Activated CD4-positive, alpha-beta memory T cell treated with anti-CD3 and anti-CD28 coated beads, Interleukin-2, amount 10 ng/mL, durations not matched to agents 7 days and 5 days (primary cell): Measurements from ENCODE around the gene CNTNAP1. TPM values are rescaled to one million over a fixed set of nuclear protein-coding genes. Genes with fewer than 3 reads are reported as not detected.
"Not testable (repeated sequence)": the region's sequence is repeated elsewhere in the genome, so short reads cannot be mapped to it uniquely, and the experiment has no call there.

ENCODE experiments used
- CTCF ChIA-PET: fragments of 350-600 bp; sonication (Branson Sonifier 250); formaldehyde crosslinking; loops from one replicate; lab custom pipeline; 2021; ENCODE audit warnings: antibody characterized with exemption, inconsistent platforms; lab: Charles Lee
- POLR2A ChIA-PET: fragments of 350-600 bp; sonication (Branson Sonifier 250); formaldehyde crosslinking; loops from one replicate; lab custom pipeline; 2021; ENCODE audit warnings: antibody characterized with exemption; lab: Charles Lee
- DNase-seq: peaks from one replicate; pipeline ENCODE4 v3.0.0-alpha.2; 2020
- H3K27ac Mint-ChIP-seq: one replicate; pipeline ENCODE4 v1.8.0; 2021; ENCODE audit warnings: mild to moderate bottlenecking, mixed read lengths
- H3K27me3 Mint-ChIP-seq: one replicate; pipeline ENCODE4 v1.8.0; 2021; ENCODE audit warnings: mixed read lengths
- H3K36me3 Mint-ChIP-seq: one replicate; pipeline ENCODE4 v1.8.0; 2021; ENCODE audit warnings: low read depth, mixed read lengths
- H3K4me1 Mint-ChIP-seq: one replicate; pipeline ENCODE4 v1.8.0; 2021; ENCODE audit warnings: mixed read lengths
- H3K4me3 Mint-ChIP-seq: one replicate; pipeline ENCODE4 v1.8.0; 2021; ENCODE audit warnings: mild to moderate bottlenecking, mixed read lengths
- H3K9me3 Mint-ChIP-seq: one replicate; pipeline ENCODE4 v1.8.0; 2021; ENCODE audit warnings: mixed read lengths
- total RNA-seq, 2 experiments: library from RNA; stranded (reverse); gene quantifications; one replicate each; pipeline ENCODE4 v1.2.3, GENCODE V29; 2021

Gene CNTNAP1
- total RNA-seq, 2 experiments from 2014 or later = 1.2 TPM

DNA sequence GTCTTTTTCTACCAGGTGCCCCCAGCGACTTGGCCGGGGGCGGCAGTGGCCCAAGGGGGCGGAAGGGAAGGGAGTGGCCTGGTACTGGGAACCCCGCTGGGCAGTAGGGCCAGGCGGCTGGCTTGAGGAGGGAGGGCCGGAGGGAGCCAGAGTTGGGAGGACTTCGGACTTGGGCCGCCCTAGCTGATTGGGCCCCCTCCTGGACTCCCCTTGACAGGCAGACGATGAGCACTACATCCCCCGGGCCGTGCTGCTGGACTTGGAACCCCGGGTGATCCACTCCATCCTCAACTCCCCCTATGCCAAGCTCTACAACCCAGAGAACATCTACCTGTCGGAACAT lies 22.4 kb upstream of the CNTNAP1 start:
- POLR2A ChIA-PET = interaction anchor here (1.2 to 1.6 kb wide), 4 partner anchors 9 to 82 kb away, joined by 3 to 10 read pairs (median 4); partner anchors contain the start of gene CCR10
- DNase-seq, H3K27me3 Mint-ChIP-seq, CTCF ChIA-PET, H3K27ac Mint-ChIP-seq, H3K36me3 Mint-ChIP-seq, H3K9me3 Mint-ChIP-seq: not testable (repeated sequence)
- Mint-ChIP-seq H3K4me3 (peak overlapping the region; percentile 80), H3K4me1 (peaks cover 22% of the 10 kb centered on the region)

DNA sequence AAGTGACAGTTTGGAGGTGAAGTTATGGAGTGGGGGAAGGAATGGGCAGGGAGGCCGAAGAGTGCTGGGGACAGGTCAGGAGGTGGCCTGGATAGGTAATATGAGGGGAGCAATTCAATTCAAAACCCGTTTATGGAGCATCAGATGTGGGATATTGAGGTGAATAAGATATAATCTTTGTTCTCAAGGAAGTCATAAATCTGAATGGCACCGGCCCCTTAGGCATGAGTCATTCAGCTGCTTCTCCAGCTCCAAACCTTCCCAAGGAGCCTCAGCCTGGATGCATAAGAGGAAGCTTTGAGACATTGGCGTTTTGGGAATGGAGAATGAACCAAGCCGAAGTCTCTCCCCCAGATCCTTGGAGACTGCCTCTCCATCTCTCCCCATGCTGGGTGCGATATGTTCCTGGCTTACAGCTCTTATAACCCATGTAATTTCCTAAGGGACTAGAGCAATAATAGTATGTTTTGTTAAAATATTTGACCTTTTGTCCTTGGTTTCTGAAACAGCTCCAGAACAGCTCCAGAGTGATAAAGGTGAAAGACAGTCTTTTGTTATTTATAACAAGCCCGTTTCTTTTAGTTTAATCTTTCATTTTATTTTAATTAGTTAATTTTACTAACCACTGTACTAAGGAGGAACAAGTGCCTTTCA lies 21.5 kb upstream of the CNTNAP1 start:
- ChIA-PET POLR2A (interaction anchor here (0.6 kb wide), 1 partner anchor 348 kb away, joined by 3 read pairs; no protein-coding TSS in a partner anchor), CTCF (interaction anchor here (1.1 to 1.7 kb wide), 2 partner anchors 8 to 14 kb away, joined by 3 to 5 read pairs; no protein-coding TSS in a partner anchor)
- no peaks in the 10 kb centered on the region for H3K36me3 Mint-ChIP-seq
- no peak overlapping the region for H3K4me3 Mint-ChIP-seq
- H3K27ac Mint-ChIP-seq = no peak overlapping the region
- peaks cover 7% of the 10 kb centered on the region for H3K27me3 Mint-ChIP-seq
- DNase-seq = no peak
- peaks cover 19% of the 10 kb centered on the region for H3K4me1 Mint-ChIP-seq
- H3K9me3 Mint-ChIP-seq = no peaks in the 10 kb centered on the region

DNA sequence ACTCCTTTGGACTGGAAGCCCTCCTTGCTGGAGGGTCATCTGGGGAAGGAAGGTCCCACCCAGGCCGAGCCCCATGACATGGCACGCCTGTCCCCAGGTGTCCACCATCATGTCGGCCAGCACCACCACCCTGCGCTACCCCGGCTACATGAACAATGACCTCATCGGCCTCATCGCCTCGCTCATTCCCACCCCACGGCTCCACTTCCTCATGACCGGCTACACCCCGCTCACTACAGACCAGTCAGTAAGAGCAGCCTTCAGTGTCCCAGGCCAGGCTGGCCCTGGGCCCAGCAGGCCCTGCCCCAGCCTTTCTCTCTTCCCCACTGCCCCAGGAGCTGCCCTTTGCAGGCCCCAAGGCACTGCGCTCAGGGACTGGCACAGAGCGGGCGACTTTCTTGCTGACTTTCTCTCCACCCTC lies 16.7 kb upstream of the CNTNAP1 start:
- ChIA-PET CTCF (no interaction called here), POLR2A (no interaction called here)

DNA sequence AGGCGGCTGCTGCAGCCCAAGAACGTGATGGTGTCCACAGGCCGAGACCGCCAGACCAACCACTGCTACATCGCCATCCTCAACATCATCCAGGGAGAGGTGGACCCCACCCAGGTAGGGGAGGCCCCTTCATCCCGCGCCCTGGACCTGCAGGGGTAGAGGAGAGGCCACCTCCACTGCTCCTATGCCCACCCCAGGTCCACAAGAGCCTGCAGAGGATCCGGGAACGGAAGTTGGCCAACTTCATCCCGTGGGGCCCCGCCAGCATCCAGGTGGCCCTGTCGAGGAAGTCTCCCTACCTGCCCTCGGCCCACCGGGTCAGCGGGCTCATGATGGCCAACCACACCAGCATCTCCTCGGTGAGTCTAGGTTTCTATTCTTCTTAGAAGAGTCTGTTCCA lies 16.2 kb upstream of the CNTNAP1 start:
- ChIA-PET CTCF (interaction anchor here (1.6 kb wide), 1 partner anchor 88 kb away, joined by 3 read pairs; no protein-coding TSS in a partner anchor), POLR2A (interaction anchor here (1.3 kb wide), 1 partner anchor 10 kb away, joined by 4 read pairs; no protein-coding TSS in a partner anchor)
- not testable (repeated sequence) for H3K36me3 Mint-ChIP-seq, DNase-seq, H3K4me3 Mint-ChIP-seq, H3K4me1 Mint-ChIP-seq, H3K9me3 Mint-ChIP-seq, H3K27ac Mint-ChIP-seq
- peaks cover 19% of the 10 kb centered on the region for H3K27me3 Mint-ChIP-seq

More for the DNA sequence above, 16.7 kb upstream of the CNTNAP1 start:
- Mint-ChIP-seq H3K27me3 (peaks cover 13% of the 10 kb centered on the region), H3K4me3 (no peak overlapping the region), H3K4me1 (peaks cover 4% of the 10 kb centered on the region), H3K36me3 (no peaks in the 10 kb centered on the region), H3K27ac (no peak overlapping the region), H3K9me3 (no peaks in the 10 kb centered on the region)
- no peak for DNase-seq

DNA sequence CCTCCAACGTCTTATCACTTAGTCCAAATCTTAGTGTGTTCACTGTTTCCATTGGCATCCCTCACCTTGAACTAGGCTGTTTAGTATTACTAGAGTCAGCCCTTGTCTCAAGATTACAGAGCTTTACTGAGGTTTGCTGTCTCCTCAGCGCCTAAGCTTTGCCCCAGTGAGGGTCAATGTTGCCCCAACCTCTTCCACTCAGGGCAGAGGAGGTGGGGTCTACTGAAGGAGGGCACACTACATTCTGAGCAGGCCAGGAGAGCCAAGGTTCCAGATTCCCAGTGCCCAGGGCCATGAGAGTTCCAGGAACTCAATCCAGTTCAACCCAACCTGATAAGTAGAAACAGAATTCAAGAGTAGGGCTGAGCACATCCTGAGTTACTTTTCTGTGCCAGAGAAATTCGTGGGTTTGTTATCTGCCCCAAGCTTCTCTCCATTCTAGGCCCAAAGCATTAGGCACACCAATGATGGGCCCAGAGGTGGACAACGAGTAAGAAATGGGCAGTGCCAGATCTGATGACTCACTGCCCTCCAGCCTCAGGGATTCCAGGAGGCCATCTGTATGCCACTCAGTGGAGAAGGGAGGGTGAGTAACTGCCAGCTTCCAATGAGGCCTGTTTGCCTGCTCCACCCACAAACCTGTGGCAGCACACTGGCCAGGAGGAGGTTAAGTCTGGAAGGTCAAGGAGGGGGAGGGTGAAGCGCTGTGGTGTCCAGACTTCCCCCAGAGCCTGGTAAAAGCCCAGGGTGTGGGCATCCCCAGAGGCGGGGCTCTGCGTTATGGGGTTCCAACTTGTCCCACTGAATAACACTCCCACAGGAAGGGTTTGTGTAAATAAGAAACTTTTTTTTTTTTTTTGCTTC lies 15.0 kb upstream of the CNTNAP1 start:
- POLR2A ChIA-PET = interaction anchor here (1.0 to 2.9 kb wide), 4 partner anchors 8 to 58 kb away, joined by 3 to 10 read pairs (median 4); partner anchors contain the start of genes RETREG3, TUBG1 and TUBG2
- Mint-ChIP-seq H3K9me3 (no peaks in the 10 kb centered on the region), H3K4me1 (peaks cover 15% of the 10 kb centered on the region), H3K27ac (no peak overlapping the region), H3K36me3 (no peaks in the 10 kb centered on the region), H3K27me3 (peaks cover 27% of the 10 kb centered on the region), H3K4me3 (no peak overlapping the region)
- CTCF ChIA-PET = interaction anchor here (0.6 to 1.6 kb wide), 2 partner anchors 12 to 89 kb away, joined by 3 read pairs; no protein-coding TSS in a partner anchor
- no peak for DNase-seq

DNA sequence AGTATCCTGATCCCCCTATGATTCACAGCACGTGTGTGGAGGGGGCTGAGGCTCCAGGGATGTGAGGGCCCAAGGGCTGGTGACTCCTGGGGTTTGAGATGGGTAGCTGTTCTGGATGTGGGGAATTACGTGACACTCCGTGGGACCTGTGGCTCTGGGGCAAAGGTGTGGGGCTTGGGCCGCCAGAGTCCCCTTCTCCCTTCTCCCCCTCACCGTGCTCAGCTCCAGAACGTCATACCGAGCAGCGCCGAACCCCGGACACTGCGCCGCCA lies 12.7 kb upstream of the CNTNAP1 start:
- H3K27me3 Mint-ChIP-seq = peaks cover 42% of the 10 kb centered on the region
- H3K9me3 Mint-ChIP-seq = no peaks in the 10 kb centered on the region
- peaks cover 20% of the 10 kb centered on the region for H3K4me1 Mint-ChIP-seq
- ChIA-PET CTCF (interaction anchor here (1.2 kb wide), 1 partner anchor 91 kb away, joined by 6 read pairs; no protein-coding TSS in a partner anchor), POLR2A (interaction anchor here (1.0 to 4.0 kb wide), 4 partner anchors 10 to 61 kb away, joined by 3 to 14 read pairs (median 7); partner anchors contain the start of gene TUBG2)
- DNase-seq = no peak
- H3K36me3 Mint-ChIP-seq = no peaks in the 10 kb centered on the region
- no peak overlapping the region for H3K4me3 Mint-ChIP-seq
- H3K27ac Mint-ChIP-seq = no peak overlapping the region

DNA sequence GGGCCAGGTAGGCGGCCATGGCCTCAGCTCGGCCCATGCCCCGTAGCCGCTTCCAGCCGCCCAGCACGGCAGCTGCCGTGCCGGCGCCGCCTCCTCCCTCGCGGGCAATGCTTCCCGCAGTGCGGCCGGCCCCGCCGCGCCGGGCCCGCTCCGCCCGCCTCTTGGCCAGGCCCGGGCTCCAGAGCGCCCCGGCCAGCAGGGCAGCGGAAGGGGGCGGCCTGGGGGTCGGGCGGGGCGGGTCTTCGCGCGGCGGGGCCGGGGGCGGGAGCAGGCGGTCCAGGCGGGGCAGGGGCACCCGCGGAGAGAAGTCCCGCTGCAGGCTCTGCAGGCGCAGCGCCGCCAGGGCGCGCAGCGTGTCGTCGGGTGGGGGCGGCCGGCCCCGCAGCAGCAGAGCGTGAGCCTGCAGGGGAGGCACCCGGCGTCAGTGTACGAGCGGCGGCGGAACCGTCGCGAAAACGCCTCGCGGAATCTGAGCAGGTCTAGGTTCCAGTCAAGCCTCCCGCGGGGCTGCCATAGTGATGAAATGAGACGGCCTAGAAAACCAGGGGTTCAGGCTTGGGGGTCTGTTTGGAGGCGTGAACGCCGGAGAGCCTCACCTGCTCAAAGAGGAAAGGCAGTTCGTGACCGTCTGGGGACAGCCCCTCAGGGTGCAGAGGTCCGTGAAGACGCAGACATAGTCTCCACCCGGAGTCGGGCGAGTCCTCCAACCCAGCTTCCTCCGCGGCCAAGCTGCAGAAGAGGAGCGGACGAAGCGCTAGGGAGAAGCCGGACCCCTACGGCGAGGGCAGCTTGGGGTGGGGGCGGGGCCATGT lies 12.1 kb upstream of the CNTNAP1 start:
- no peaks in the 10 kb centered on the region for H3K36me3 Mint-ChIP-seq
- ChIA-PET CTCF (interaction anchor here (2.0 kb wide), 1 partner anchor 92 kb away, joined by 8 read pairs; the partner anchor contains the start of gene PSMC3IP), POLR2A (interaction anchor here (1.0 to 4.0 kb wide), 4 partner anchors 10 to 62 kb away, joined by 3 to 14 read pairs (median 7); partner anchors contain the start of gene TUBG2)
- H3K4me3 Mint-ChIP-seq = peak overlapping the region; percentile 46
- H3K9me3 Mint-ChIP-seq = no peaks in the 10 kb centered on the region
- peak; percentile 37 for DNase-seq
- H3K27me3 Mint-ChIP-seq = peaks cover 47% of the 10 kb centered on the region
- no peak overlapping the region for H3K27ac Mint-ChIP-seq
- H3K4me1 Mint-ChIP-seq = peaks cover 21% of the 10 kb centered on the region

DNA sequence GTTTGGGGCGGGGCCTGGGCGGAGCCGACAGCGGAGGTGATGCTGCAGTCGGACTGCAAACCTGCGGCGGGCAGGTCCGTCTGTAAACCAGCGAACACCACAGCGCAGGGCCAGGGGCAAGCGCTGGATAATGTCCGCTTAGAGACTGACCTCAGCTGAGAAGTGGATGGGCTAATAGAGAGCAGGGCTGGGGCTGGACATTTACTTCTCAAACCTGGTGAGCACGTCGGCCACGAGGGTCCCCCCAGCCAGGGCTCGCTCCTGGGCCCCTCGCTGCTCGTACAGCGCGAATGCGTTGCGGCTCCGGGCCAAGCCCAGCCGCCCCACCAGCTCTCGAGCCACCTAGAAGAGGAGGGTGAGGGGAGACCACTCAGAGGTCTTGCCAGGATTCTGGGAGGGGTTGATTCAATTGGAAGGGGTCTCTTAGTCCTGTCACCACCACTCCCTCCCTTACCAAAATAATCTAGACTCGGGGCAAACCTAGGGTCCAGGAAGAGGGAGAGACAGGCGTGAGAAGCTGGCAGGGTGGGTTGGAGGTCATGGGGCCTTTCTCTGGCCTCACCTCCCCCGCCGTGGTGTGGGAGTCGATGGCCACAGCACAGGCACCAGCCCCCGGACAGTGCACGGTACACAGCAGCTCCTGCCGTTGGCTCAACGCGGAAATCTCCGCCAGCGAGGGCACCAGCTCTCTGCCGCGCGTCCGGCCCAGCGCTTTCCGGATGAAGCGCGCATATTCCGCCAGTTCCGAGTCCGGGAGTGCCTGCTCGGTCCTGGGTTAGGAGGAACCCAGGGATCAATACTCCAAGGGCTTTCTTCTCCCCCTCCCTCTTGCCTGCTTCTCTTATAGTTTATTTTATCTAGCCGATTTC lies 11.3 kb upstream of the CNTNAP1 start:
- Mint-ChIP-seq H3K27me3 (peaks cover 52% of the 10 kb centered on the region), H3K4me3 (peak overlapping the region; percentile 46), H3K27ac (no peak overlapping the region), H3K36me3 (no peaks in the 10 kb centered on the region), H3K9me3 (no peaks in the 10 kb centered on the region), H3K4me1 (peaks cover 21% of the 10 kb centered on the region)
- ChIA-PET POLR2A (interaction anchor here (0.8 to 4.0 kb wide), 4 partner anchors 9 to 103 kb away, joined by 3 to 14 read pairs (median 4); partner anchors contain the start of genes RETREG3, TUBG1, TUBG2 and VPS25), CTCF (interaction anchor here (0.9 to 2.0 kb wide), 3 partner anchors 10 to 102 kb away, joined by 3 to 8 read pairs (median 3); partner anchors contain the start of genes CCR10, PSMC3IP and VPS25)
- no peak for DNase-seq

DNA sequence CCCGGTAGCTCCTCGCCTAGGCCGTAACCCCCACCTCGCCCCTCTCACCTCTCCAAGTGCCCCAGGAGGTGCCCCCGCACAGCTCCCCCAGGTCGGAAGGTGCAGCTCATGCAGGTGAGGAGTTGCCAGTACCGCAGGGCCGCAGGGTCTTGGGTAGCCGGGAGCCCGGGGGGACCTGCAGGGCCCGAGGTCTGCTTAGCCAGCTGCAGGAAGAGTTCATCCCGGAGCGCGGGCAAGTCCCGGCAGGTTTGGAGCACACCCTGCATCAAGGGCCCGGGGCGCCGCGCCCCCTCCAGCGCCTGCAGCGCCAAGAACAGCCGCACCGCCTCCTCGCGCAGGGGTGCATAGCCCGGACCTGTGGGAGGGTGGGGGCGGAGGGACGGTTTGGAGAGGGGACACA lies 10.3 kb upstream of the CNTNAP1 start:
- Mint-ChIP-seq H3K4me3 (no peak overlapping the region), H3K27me3 (peaks cover 57% of the 10 kb centered on the region), H3K9me3 (no peaks in the 10 kb centered on the region), H3K4me1 (peaks cover 26% of the 10 kb centered on the region), H3K27ac (no peak overlapping the region), H3K36me3 (no peaks in the 10 kb centered on the region)
- ChIA-PET POLR2A (interaction anchor here (0.6 to 4.0 kb wide), 5 partner anchors 8 to 102 kb away, joined by 3 to 14 read pairs (median 3); partner anchors contain the start of genes TUBG1, TUBG2 and VPS25), CTCF (interaction anchor here (0.8 to 2.0 kb wide), 5 partner anchors 9 to 101 kb away, joined by 3 to 8 read pairs (median 3); partner anchors contain the start of genes CCR10, PSMC3IP and VPS25)
- no peak for DNase-seq

DNA sequence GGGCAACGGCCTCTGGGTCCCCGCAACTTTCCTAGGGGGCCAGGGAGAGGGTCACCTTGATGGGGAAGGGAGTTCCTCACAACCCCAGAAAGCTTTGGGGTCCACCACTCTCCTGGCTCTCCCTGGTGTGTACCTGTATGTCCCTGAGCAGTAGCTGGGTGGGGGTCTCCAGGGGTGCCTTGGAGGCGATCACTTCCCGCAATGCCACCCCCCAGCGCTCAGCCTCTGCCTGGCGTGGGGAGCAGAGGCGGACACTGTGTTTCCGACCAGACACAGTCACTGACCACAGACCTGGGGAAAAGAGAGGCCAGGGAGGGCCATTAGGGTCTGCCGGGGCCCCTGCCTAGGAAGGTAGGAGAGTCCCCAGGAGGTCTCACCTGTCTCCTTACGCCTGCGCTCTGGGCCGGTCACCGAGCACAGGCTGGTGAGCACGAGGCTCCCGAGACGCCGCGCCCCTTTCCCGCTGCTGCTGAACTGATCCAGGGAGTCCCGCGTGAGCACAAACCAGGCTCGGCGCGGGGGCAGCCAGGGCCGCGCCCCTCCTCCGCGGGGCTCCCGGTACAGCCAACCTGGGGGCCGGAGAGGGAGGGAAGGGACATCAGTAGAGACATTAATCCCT lies 9.0 kb upstream of the CNTNAP1 start:
- POLR2A ChIA-PET = interaction anchor here (1.4 kb wide), 1 partner anchor 10 kb away, joined by 3 read pairs; no protein-coding TSS in a partner anchor
- peaks cover 57% of the 10 kb centered on the region for H3K27me3 Mint-ChIP-seq
- CTCF ChIA-PET = interaction anchor here (2.0 to 2.2 kb wide), 2 partner anchors 10 to 95 kb away, joined by 4 to 6 read pairs; no protein-coding TSS in a partner anchor
- DNase-seq = no peak
- no peak overlapping the region for H3K27ac Mint-ChIP-seq
- H3K4me3 Mint-ChIP-seq = no peak overlapping the region
- H3K4me1 Mint-ChIP-seq = peaks cover 35% of the 10 kb centered on the region
- H3K36me3 Mint-ChIP-seq = no peaks in the 10 kb centered on the region
- no peaks in the 10 kb centered on the region for H3K9me3 Mint-ChIP-seq
